K562 (cell line): ENCODE measurements around the gene SEC61A1. TPM values are rescaled to one million over a fixed set of nuclear protein-coding genes. Genes with fewer than 3 reads are reported as not detected.

Experiments used
- GTF2E2 ChIP-seq: fragments of 200-800 bp; sonication (Bioruptor generic); IDR thresholded peaks from 2 replicates; pipeline ENCODE4 v1.6.1; 2016; ENCODE audit warnings: missing genetic modification characterization, missing compliant biosample characterization
- HNRNPL ChIP-seq: fragments of 200-400 bp; formaldehyde crosslinking; IDR thresholded peaks from 2 replicates; pipeline ENCODE4 v1.6.1; 2017; ENCODE audit warnings: low read depth, mild to moderate bottlenecking, low read length
- KAT7 ChIP-seq: sonication (generic); formaldehyde crosslinking; IDR thresholded peaks from 2 replicates; pipeline ENCODE4 v1.8.0; 2022; ENCODE audit warnings: missing genetic modification reagents, mild to moderate bottlenecking, borderline replicate concordance
- L3MBTL2 ChIP-seq: fragments of 450-650 bp; IDR thresholded peaks from 2 replicates; pipeline ENCODE4 v1.6.1; 2016; ENCODE audit warnings: mild to moderate bottlenecking, moderate library complexity
- NFRKB ChIP-seq: fragments of 450-650 bp; IDR thresholded peaks from 2 replicates; pipeline ENCODE4 v1.6.1; 2016; ENCODE audit warnings: low read depth
- RNF2 ChIP-seq: sonication (generic); IDR thresholded peaks from 2 replicates; pipeline ENCODE4 v1.6.1; 2016
- ZNF124 ChIP-seq: sonication (generic); formaldehyde crosslinking; IDR thresholded peaks from 2 replicates; pipeline ENCODE4 v1.8.1; 2022; ENCODE audit warnings: missing genetic modification reagents
- polyA plus RNA-seq, 8 experiments: library from polyadenylated mRNA; depleted of rRNA in 4 of 8; stranded (reverse) in 5 of 8; unstranded in 3 of 8; fragments of >200 nt; fragmentation: Nextera tagmentation in 2 of 8; fragmentation: Illumina TruSeq in 1 of 8; extraction: Ambion mirVana in 2 of 8; extraction: Trizol in 1 of 8; gene quantifications; 2 replicates each; pipeline versions ENCODE4 v1.2.1 to v1.2.3, GENCODE V29; 2011 to 2014; ENCODE audit warnings: inconsistent platforms in 1 of 8, missing spikeins in 1 of 8
- total RNA-seq, 7 experiments: library from RNA; depleted of rRNA in 6 of 7; stranded (reverse); fragments of >200 nt in 6 of 7; fragmentation: Illumina TruSeq in 2 of 7; extraction: Trizol in 2 of 7; gene quantifications; 2 replicates each; pipeline versions ENCODE4 v1.2.1 to v1.2.3, GENCODE V29; 2011 to 2021; ENCODE audit warnings: low replicate concordance in 1 of 7
- TF ChIP-seq, protein P1 (sequence below): fragments of 450-650 bp; IDR thresholded peaks from 2 replicates; pipeline ENCODE4 v1.6.1; 2016; ENCODE audit warnings: mild to moderate bottlenecking, moderate library complexity
- TF ChIP-seq, protein P2 (sequence below): sonication (generic); formaldehyde crosslinking; IDR thresholded peaks from 2 replicates; pipeline ENCODE4 v1.9.0; 2022; ENCODE audit warnings: mild to moderate bottlenecking, missing genetic modification reagents
- TF ChIP-seq, protein P3 (sequence below), 2 experiments: fragments of 450-650 bp; IDR thresholded peaks; 2 replicates each; pipeline ENCODE4 v1.6.1; 2016

Gene SEC61A1
- total and polyA plus RNA-seq, 9 of the 15 experiments (the other 6 are each of a cell fraction or from before 2014, with no cell fraction given), result 1.9 to 140 (median 79.1) TPM

DNA sequence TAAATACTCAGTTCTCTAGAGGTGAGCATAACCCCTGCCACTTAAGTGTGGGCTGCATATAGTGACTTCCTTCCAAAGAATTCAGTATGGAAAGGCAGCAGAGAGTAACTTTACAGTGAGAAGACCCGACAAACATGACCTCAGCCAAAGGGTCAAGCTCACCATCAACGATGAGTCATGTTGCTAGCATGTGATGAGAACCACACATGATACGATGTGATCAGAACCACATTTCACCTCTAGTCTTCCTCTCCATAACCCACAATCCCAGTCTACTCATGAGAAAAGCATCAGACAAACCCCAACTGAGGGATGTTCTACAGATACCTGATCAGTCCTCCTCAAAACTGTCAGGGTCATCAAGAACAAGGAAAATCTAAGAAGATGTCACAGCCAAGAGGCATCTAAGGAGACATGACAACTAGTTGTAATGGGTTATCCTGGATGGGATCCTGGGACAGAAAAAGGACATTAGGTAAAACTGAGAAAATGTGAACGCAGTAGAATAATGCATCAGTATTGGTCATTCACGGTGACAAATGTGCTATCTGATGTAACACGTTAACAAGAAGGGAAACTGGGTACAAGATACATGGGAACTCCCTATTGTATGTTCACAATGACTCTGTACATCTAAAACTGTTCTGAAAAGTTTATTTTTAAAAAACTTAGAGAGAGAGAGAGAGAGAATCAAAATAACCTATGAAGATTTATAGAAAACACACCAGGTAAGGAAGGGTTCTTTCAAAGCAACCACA is 28.3 kb downstream of the SEC61A1 start (continued):
- TF ChIP-seq KAT7 (CRISPR knock-in tag), result 0 out of 2 replicates have a peak, but pooled peaks have one; percentile 13
- TF ChIP-seq NFRKB, result 0 out of 2 replicates have a peak, but pooled peaks have one; percentile 38
- no peak for TF ChIP-seq RNF2
- peak; percentile 84 for TF ChIP-seq L3MBTL2
- TF ChIP-seq, protein P1, sequence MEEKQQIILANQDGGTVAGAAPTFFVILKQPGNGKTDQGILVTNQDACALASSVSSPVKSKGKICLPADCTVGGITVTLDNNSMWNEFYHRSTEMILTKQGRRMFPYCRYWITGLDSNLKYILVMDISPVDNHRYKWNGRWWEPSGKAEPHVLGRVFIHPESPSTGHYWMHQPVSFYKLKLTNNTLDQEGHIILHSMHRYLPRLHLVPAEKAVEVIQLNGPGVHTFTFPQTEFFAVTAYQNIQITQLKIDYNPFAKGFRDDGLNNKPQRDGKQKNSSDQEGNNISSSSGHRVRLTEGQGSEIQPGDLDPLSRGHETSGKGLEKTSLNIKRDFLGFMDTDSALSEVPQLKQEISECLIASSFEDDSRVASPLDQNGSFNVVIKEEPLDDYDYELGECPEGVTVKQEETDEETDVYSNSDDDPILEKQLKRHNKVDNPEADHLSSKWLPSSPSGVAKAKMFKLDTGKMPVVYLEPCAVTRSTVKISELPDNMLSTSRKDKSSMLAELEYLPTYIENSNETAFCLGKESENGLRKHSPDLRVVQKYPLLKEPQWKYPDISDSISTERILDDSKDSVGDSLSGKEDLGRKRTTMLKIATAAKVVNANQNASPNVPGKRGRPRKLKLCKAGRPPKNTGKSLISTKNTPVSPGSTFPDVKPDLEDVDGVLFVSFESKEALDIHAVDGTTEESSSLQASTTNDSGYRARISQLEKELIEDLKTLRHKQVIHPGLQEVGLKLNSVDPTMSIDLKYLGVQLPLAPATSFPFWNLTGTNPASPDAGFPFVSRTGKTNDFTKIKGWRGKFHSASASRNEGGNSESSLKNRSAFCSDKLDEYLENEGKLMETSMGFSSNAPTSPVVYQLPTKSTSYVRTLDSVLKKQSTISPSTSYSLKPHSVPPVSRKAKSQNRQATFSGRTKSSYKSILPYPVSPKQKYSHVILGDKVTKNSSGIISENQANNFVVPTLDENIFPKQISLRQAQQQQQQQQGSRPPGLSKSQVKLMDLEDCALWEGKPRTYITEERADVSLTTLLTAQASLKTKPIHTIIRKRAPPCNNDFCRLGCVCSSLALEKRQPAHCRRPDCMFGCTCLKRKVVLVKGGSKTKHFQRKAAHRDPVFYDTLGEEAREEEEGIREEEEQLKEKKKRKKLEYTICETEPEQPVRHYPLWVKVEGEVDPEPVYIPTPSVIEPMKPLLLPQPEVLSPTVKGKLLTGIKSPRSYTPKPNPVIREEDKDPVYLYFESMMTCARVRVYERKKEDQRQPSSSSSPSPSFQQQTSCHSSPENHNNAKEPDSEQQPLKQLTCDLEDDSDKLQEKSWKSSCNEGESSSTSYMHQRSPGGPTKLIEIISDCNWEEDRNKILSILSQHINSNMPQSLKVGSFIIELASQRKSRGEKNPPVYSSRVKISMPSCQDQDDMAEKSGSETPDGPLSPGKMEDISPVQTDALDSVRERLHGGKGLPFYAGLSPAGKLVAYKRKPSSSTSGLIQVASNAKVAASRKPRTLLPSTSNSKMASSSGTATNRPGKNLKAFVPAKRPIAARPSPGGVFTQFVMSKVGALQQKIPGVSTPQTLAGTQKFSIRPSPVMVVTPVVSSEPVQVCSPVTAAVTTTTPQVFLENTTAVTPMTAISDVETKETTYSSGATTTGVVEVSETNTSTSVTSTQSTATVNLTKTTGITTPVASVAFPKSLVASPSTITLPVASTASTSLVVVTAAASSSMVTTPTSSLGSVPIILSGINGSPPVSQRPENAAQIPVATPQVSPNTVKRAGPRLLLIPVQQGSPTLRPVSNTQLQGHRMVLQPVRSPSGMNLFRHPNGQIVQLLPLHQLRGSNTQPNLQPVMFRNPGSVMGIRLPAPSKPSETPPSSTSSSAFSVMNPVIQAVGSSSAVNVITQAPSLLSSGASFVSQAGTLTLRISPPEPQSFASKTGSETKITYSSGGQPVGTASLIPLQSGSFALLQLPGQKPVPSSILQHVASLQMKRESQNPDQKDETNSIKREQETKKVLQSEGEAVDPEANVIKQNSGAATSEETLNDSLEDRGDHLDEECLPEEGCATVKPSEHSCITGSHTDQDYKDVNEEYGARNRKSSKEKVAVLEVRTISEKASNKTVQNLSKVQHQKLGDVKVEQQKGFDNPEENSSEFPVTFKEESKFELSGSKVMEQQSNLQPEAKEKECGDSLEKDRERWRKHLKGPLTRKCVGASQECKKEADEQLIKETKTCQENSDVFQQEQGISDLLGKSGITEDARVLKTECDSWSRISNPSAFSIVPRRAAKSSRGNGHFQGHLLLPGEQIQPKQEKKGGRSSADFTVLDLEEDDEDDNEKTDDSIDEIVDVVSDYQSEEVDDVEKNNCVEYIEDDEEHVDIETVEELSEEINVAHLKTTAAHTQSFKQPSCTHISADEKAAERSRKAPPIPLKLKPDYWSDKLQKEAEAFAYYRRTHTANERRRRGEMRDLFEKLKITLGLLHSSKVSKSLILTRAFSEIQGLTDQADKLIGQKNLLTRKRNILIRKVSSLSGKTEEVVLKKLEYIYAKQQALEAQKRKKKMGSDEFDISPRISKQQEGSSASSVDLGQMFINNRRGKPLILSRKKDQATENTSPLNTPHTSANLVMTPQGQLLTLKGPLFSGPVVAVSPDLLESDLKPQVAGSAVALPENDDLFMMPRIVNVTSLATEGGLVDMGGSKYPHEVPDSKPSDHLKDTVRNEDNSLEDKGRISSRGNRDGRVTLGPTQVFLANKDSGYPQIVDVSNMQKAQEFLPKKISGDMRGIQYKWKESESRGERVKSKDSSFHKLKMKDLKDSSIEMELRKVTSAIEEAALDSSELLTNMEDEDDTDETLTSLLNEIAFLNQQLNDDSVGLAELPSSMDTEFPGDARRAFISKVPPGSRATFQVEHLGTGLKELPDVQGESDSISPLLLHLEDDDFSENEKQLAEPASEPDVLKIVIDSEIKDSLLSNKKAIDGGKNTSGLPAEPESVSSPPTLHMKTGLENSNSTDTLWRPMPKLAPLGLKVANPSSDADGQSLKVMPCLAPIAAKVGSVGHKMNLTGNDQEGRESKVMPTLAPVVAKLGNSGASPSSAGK, result peak; percentile 75
- TF ChIP-seq, protein P2, sequence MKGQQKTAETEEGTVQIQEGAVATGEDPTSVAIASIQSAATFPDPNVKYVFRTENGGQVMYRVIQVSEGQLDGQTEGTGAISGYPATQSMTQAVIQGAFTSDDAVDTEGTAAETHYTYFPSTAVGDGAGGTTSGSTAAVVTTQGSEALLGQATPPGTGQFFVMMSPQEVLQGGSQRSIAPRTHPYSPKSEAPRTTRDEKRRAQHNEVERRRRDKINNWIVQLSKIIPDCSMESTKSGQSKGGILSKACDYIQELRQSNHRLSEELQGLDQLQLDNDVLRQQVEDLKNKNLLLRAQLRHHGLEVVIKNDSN (CRISPR knock-in tag), result peak; percentile 94
- TF ChIP-seq ZNF124, result no peak
- TF ChIP-seq HNRNPL, result no peak
- TF ChIP-seq, protein P3, sequence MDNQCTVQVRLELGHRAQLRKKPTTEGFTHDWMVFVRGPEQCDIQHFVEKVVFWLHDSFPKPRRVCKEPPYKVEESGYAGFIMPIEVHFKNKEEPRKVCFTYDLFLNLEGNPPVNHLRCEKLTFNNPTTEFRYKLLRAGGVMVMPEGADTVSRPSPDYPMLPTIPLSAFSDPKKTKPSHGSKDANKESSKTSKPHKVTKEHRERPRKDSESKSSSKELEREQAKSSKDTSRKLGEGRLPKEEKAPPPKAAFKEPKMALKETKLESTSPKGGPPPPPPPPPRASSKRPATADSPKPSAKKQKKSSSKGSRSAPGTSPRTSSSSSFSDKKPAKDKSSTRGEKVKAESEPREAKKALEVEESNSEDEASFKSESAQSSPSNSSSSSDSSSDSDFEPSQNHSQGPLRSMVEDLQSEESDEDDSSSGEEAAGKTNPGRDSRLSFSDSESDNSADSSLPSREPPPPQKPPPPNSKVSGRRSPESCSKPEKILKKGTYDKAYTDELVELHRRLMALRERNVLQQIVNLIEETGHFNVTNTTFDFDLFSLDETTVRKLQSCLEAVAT (IDR thresholded peaks at IDR 0.05), result peak in 1 of 2 experiments; percentile 39; a peak in 1 of 4 replicates
- no peak; the same call in 1 of the 2 replicates for TF ChIP-seq GTF2E2 (tag)
